HG03064 (cell line): ENCODE data around the gene S1PR1.

Source experiments
- ATAC-seq: cut with Tn5 transposase; IDR thresholded peaks from one replicate; pipeline ENCODE4 v1.9.1; 2021; ENCODE audit warnings: low read depth; ENCODE audit not compliant: unreplicated experiment

Gene S1PR1

GRCh38 chr1:101244842-101245241, 8.0 kb downstream of the S1PR1 start:
- no peak for ATAC-seq

- no peak for ATAC-seq
Observed at GRCh38 chr1:101245246-101245927, 8.6 kb downstream of the S1PR1 start.

- ATAC-seq = peak; percentile 85
Observed at GRCh38 chr1:101247404-101248287, 10.8 kb downstream of the S1PR1 start.

- ATAC-seq = no peak
Observed at GRCh38 chr1:101250222-101250621, 13.4 kb downstream of the S1PR1 start.

- no peak for ATAC-seq
Observed at GRCh38 chr1:101250656-101251272, 13.9 kb downstream of the S1PR1 start.

GRCh38 chr1:101251504-101251903, 14.7 kb downstream of the S1PR1 start:
- ATAC-seq = no peak

- ATAC-seq = no peak
Observed at GRCh38 chr1:101253976-101254674, 17.3 kb downstream of the S1PR1 start.

- peak; percentile 67 for ATAC-seq
Observed at GRCh38 chr1:101257500-101258325, 20.9 kb downstream of the S1PR1 start.

GRCh38 chr1:101259744-101260148, 22.9 kb downstream of the S1PR1 start:
- ATAC-seq = no peak

- no peak for ATAC-seq
Observed at GRCh38 chr1:101260556-101261350, 23.9 kb downstream of the S1PR1 start.

GRCh38 chr1:101261623-101262022, 24.8 kb downstream of the S1PR1 start:
- ATAC-seq = no peak

GRCh38 chr1:101262060-101262459, 25.2 kb downstream of the S1PR1 start:
- ATAC-seq = no peak

GRCh38 chr1:101262630-101263348, 26.0 kb downstream of the S1PR1 start:
- ATAC-seq = no peak

GRCh38 chr1:101264697-101265096, 27.9 kb downstream of the S1PR1 start:
- no peak for ATAC-seq

- ATAC-seq = no peak
Observed at GRCh38 chr1:101265684-101266083, 28.9 kb downstream of the S1PR1 start.

- ATAC-seq = no peak
Observed at GRCh38 chr1:101267082-101267481, 30.3 kb downstream of the S1PR1 start.

- no peak for ATAC-seq
Observed at GRCh38 chr1:101268893-101269292, 32.1 kb downstream of the S1PR1 start.

GRCh38 chr1:101275672-101276071, 38.9 kb downstream of the S1PR1 start:
- ATAC-seq = no peak

GRCh38 chr1:101276818-101277217, 40.0 kb downstream of the S1PR1 start:
- no peak for ATAC-seq
